ENCODE measurements around the gene UGT1A3.
"Not testable (repeated sequence)": the region's sequence is repeated elsewhere in the genome, so short reads cannot be mapped to it uniquely, and the experiment has no call there.

Gene UGT1A3

DNA sequence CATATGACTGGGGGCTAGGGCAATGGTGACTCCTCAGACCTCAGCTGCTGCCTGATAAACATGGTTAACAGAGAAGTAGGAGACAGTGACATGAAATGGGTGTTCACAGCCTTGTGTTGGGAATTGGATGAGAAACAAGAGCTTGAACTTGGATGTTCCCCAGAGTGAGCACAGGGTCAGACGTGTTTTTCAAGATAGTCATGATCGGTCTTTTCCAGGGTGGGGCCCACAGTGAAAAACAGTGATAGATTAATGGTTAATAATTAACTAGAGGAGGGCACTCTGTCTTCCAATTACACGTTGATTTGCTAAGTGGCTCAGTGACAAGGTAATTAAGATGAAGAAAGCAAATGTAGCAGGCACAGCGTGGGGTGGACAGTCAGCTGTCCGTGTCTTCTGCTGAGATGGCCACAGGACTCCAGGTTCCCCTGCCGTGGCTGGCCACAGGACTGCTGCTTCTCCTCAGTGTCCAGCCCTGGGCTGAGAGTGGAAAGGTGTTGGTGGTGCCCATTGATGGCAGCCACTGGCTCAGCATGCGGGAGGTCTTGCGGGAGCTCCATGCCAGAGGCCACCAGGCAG, at the start of gene UGT1A3:
UGT1A3 (plus strand) TSS at position 320 of the 579 bp plus-strand sequence; CDS start at position 405, 85 bp downstream.
- no peak for DNase-seq

DNA sequence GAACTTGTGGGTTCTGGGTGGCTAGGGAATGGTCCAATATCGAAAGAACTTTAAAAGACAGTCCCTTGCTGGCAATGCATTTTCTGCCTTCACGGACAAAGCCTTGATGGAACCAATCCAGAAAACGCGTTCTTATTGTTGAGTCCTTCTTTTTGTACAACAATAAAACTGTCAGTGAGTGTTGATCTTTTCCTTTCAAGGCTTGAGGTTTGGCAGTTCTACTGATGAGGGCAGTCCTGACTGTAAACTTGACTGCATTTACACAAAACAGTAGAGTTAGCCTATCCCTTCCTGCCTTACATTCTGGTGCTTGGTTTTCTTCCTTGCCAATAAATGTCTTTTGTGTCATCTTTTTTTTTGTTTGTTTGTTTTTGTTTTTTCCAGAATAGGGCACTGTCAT, 49.6 kb upstream of the UGT1A3 start:
- DNase-seq: no peak

GRCh38 chr2:233680361-233681045, 48.3 kb upstream of the UGT1A3 start:
- DNase-seq: no peak

DNA sequence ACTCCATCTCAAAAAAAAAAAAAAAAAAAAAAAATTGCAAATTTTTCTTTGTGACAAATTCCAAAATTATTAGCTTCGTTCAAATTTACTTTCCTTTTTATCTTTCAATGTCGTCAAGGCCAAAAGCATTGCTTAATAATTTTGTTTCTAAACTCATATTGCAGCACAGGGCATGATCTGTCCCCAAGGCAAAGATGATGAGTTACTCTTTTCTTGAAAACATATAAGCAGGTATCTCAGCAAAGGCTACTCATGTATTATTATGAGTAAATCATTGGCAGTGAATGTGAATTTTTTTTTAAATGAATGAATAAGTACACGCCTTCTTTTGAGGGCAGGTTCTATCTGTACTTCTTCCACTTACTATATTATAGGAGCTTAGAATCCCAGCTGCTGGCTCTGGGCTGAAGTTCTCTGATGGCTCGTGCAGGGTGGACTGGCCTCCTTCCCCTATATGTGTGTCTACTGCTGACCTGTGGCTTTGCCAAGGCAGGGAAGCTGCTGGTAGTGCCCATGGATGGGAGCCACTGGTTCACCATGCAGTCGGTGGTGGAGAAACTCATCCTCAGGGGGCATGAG, 47.2 kb upstream of the UGT1A3 start, which contains the start of gene UGT1A7:
UGT1A7 (plus strand) TSS at position 381 of the 579 bp plus-strand sequence; CDS start at position 418, 37 bp downstream.
- no peak for DNase-seq

- no peak for DNase-seq
Measured at GRCh38 chr2:233684640-233685039, 44.2 kb upstream of the UGT1A3 start.

GRCh38 chr2:233686928-233687327, 41.9 kb upstream of the UGT1A3 start:
- DNase-seq: no peak

DNA sequence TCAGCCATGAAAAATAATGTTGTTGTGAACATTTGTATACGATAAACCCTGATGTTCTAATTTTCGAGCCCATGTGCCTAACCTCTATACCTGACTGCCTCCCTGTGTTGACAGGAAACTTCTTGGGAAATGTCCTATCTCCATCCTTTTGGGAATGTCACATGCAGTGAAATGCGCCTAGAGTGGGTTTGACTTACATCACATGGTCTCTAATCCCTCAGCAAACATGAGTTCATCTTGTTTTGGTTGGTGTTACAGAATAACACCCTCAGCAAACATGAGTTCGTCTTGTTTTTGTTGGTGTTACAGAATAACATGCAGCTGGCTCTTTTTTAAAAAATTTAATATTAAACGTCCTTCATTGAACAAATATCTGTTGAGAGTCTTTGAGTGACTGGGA, 40.5 kb upstream of the UGT1A3 start:
- DNase-seq: no peak

DNA sequence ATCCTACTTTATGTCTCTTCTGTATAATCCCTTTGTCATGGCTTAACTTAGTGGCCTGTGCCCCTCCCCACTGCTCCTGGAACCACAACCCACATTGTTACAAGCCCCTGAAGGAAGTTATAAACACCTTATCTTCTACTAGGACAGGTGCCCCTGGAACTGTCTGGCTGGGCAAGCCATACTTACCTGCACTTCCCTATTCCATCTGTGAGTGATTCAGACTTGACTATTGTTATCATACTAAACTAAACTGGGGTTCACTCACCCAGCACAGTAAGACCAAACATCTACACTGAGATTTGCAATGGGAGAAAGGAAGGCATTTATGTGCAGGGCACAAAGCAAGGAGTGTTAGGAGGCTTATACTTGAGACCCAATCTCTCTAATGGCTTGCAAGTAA, 39.8 kb upstream of the UGT1A3 start:
- DNase-seq: no peak

DNA sequence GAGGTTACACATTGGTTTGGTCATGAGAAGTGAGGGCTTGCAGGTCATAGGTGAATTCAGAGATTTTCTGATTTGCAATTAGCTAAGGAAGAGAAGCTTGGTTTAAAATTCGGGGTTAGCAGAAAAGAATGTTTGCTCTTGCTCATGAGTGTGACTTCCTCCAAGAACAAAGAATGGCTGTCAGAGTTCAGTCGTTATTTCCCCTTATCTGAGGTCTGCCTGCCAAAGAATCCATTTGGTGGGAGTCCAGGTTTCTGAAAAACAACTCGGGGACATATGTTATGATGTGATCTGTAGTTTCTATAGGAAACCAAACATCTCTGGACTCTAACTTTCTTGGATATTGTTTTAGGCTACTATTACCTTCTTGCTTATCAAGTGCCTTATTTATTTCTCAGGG, 39.3 kb upstream of the UGT1A3 start:
- DNase-seq: no peak

DNA sequence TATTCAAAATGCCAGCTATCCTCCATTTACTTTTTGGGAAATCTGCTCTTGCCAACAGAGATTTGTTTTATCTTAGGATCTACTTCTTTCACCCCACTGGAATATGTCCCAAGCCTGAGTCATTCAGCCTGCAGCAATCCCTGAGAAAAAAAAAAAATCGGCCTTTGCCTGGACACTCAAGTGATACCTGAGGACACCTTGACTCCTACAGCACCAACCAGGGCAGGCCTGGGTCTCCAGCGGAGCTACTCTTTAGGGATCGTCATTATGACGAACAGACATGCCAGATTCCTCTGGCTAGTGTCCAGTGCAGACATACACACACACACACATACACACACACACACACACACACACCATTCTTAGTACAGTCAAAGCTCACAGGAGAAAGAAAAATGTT, 38.4 kb upstream of the UGT1A3 start:
- no peak for DNase-seq

- no peak for DNase-seq
Measured at GRCh38 chr2:233691443-233692433, 37.1 kb upstream of the UGT1A3 start.

DNA sequence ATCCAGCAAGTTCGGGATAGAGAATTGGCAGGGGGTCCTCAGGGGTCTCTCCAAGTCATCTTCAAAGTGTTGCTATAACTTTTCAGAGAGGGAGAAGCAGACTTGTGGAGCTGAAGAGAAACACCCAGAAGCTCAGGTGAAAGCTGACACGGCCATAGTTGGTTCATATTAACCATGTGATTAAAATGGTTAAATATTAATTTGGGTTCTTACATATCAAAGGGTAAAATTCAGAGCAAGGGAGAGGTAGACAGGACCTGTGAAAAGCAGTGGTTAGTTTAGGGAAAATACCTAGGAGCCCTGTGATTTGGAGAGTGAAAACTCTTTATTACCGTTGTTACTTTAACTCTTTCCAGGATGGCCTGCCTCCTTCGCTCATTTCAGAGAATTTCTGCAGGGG, 36.2 kb upstream of the UGT1A3 start, which contains the start of gene UGT1A6:
UGT1A6 (plus strand) TSS at position 243 of the 400 bp plus-strand sequence; CDS start at position 358, 115 bp downstream.
- DNase-seq: no peak

- no peak for DNase-seq
Measured at GRCh38 chr2:233693963-233694362, 34.9 kb upstream of the UGT1A3 start.

GRCh38 chr2:233698740-233699139, 30.1 kb upstream of the UGT1A3 start:
- no peak for DNase-seq

GRCh38 chr2:233699424-233700027, 29.3 kb upstream of the UGT1A3 start:
- no peak for DNase-seq

DNA sequence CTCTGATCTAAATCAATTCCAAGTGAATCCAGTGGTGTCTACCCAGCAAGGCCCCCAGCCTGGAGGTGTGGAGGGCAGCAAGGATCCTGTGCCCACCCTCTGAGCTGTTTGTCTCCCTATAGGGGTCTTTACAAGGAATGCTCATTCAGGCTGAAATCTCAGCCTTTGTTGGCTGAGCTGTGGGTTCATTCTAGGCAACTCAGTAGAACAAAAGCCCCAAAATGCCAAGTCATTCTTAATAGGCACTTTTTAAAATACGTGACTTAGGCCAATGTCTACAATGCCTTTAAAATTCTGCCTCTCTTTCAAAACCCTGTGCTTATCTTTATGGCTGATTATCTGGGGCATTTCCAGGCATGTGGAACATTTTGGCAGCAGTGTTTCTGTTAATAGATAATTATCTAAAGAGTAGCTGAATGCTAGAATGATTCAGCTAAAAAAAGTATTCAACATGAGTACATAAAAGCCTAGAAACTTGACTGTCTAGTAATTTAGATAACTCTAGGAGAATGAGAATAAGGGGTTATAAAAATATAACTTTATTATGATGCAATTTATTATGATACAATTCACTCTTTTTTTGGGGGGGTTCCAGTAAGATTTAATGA, 28.7 kb upstream of the UGT1A3 start:
- no peak for DNase-seq

DNA sequence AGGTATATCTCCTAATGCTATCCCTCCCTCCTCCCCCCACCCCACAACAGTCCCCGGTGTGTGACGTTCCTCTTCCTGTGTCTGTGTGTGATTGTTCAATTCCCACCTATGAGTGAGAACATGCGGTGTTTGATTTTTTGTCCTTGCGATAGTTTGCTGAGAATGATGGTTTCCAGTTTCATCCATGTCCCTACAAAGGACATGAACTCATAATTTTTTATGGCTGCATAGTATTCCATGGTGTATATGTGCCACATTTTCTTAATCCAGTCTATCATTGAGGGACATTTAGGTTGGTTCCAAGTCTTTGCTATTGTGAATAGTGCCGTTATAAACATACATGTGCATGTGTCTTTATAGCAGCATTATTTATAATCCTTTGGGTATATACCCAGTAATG, 28.0 kb upstream of the UGT1A3 start:
- DNase-seq: not testable (repeated sequence)

GRCh38 chr2:233702238-233702637, 26.6 kb upstream of the UGT1A3 start:
- DNase-seq: no peak

GRCh38 chr2:233705911-233706506, 22.8 kb upstream of the UGT1A3 start:
- no peak for DNase-seq

GRCh38 chr2:233706720-233707119, 22.1 kb upstream of the UGT1A3 start:
- DNase-seq: no peak

DNA sequence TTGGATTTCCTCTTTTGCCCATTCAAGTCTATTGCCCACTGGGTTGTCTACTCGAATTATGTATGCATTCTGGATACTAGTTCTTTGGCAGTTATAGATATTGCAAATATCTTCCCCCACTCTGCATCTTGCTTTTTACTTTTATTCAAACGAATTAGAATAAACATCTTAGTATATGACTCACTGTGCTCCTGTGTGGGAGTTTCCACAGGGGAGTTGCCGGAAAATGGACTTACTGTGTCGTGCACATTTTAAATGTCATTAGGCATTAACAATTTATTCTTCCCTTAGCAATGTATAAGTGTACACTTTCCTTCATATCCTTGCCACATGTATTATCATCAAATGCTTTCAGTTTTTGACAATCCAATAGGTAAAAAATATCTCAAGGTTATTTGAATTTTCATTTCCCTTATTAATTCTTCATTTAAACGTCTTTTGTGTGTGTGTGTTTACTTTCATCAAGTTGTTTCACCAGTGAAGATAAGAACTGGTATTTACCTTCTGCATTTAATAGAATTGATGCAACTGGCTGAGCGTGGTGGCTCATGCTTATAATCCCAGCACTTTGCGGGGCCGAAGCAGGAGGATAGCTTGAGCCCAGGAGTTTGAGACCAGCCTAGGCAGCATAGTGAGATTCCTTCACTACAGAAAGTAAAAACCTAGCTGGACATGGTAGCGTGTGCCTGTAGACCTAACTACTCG, 20.8 kb upstream of the UGT1A3 start:
- DNase-seq: no peak
